ENCODE data around the gene RNF144A.

DNA sequence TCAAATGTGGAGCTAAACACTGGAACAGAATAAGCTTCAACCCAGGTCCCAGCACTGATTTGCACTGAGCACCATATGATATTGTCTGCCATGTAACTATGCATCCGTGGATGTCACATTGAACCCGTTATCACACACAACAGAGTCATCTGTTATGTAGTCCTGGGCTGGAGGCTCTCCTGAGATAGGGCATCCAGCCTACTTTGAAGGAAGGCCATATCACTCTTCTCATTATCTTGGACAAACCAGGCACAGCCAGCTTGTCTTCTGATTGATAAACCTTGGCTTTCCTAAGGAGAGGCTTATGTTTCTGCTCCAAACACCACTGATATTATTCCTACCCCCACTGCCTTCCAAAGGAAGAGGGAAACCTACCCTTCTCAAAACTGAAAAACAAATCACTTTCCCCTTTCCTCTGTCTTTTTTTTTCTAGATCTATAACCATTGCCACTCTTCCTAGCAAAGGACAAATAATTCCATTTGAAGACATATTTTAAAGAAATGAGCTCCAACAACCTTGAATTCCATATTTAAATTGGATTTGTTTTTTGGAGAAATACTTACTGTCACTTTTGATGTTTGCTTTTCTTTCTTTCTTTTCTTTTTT, 23.2 kb upstream of the RNF144A start:
- TF ChIP-seq JUN (CRISPR knock-in tag; IDR thresholded peaks at IDR 0.05) (no peak), NFYB (CRISPR knock-in tag; conservative IDR thresholded peaks at IDR 0.05; ENCODE audit: low read depth) (no peak), CTCF (IDR thresholded peaks at IDR 0.05) (no peak), NR1H2 (CRISPR knock-in tag; IDR thresholded peaks at IDR 0.05) (no peak), ELF4 (CRISPR knock-in tag; IDR thresholded peaks at IDR 0.05; ENCODE audit: low read depth) (no peak), CBFB (CRISPR knock-in tag; IDR thresholded peaks at IDR 0.05; ENCODE audit: low read depth) (no peak), GABPB1 (CRISPR knock-in tag; IDR thresholded peaks at IDR 0.05) (no peak)
- TF ChIP-seq, protein P1, sequence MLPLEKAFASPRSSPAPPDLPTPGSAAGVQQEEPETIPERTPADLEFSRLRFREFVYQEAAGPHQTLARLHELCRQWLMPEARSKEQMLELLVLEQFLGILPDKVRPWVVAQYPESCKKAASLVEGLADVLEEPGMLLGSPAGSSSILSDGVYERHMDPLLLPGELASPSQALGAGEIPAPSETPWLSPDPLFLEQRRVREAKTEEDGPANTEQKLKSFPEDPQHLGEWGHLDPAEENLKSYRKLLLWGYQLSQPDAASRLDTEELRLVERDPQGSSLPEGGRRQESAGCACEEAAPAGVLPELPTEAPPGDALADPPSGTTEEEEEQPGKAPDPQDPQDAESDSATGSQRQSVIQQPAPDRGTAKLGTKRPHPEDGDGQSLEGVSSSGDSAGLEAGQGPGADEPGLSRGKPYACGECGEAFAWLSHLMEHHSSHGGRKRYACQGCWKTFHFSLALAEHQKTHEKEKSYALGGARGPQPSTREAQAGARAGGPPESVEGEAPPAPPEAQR (CRISPR knock-in tag; IDR thresholded peaks at IDR 0.05) = no peak
- TF ChIP-seq, protein P2, sequence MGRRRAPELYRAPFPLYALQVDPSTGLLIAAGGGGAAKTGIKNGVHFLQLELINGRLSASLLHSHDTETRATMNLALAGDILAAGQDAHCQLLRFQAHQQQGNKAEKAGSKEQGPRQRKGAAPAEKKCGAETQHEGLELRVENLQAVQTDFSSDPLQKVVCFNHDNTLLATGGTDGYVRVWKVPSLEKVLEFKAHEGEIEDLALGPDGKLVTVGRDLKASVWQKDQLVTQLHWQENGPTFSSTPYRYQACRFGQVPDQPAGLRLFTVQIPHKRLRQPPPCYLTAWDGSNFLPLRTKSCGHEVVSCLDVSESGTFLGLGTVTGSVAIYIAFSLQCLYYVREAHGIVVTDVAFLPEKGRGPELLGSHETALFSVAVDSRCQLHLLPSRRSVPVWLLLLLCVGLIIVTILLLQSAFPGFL (CRISPR knock-in tag; IDR thresholded peaks at IDR 0.05; ENCODE audit: borderline replicate concordance) = no peak
- TF ChIP-seq, protein P3, sequence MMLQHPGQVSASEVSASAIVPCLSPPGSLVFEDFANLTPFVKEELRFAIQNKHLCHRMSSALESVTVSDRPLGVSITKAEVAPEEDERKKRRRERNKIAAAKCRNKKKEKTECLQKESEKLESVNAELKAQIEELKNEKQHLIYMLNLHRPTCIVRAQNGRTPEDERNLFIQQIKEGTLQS (CRISPR knock-in tag; conservative IDR thresholded peaks at IDR 0.05) = no peak
- TF ChIP-seq, protein P4, sequence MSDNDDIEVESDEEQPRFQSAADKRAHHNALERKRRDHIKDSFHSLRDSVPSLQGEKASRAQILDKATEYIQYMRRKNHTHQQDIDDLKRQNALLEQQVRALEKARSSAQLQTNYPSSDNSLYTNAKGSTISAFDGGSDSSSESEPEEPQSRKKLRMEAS (CRISPR knock-in tag; IDR thresholded peaks at IDR 0.05) = no peak
